Activated CD8-positive, alpha-beta memory T cell treated with anti-CD3 and anti-CD28 coated beads, Interleukin-2, amount 50 U/mL, for 48 hours (primary cell): ENCODE results near the gene CAPNS1.

ENCODE experiments used
- DNase-seq: peaks from one replicate; pipeline ENCODE4 v3.0.0-alpha.2; 2020

CAPNS1 gene

GRCh38 chr19:36139473-36140303 lies at the start of gene CAPNS1:
TSS of gene CAPNS1 (plus strand) at chr19:36140066. CDS start at chr19:36141012, 946 bp downstream.
- DNase-seq: peak; percentile 98

DNA sequence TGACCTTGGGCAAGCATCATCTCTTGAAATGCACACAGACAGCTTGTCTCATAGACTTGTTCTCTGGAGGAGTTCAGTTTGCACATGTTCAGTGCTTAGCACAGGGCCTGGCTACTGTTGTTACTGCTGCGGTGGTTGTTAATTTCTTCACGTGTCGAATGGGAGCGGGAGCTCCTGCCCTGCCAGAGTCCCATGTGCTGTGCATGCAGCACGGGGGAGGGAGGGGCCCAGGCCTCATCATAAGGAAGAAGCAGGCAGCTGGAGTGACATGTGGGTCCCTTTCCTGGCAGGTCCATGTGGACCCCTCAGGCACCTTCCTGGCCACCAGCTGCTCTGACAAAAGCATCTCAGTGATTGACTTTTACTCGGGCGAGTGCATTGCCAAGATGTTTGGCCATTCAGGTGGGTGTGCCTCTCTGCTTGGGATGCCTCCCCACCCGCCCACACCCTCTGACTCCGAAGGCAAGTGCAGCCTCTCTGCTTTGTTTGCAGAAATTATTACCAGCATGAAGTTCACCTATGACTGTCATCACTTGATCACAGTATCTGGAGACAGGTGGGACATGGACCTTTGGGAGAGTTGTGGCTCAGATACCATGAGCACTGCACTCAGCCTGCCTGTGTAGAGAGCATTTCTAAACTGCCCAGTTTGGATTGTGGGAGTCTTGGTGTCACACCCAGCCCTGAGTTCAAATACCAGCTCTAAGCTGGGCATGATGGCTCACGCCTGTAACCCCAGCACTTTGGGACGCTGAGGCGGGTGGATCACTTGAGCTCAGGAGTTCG lies 48.8 kb upstream of the CAPNS1 start:
- no peak for DNase-seq

- DNase-seq: no peak
Measured at GRCh38 chr19:36092566-36092965, 47.3 kb upstream of the CAPNS1 start.

DNA sequence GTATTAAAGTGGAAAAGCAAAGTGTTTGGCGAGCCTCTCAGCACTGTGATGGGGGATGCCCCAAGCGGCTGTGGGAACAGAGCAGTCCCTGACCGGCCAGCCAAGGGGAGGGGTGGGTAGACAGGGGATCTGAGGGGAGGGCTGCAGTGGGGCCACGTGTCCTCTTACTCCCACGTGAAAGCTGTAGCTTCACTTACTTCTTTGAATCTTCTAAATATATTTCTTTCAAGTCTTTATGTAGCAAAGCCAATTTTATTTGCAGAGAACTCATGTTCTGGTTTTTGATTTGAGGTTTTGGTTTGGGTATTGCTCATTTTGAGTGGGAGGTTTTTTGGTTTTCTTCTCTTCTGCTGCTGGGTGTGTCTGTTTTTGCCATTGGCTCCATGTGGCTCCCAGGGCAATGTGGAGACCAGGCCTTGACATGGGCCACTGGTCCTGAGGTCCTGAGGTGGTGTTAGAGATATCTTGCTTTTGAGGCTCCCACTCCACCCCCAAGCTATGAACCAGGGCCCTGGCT lies 46.7 kb upstream of the CAPNS1 start:
- peak; percentile 68 for DNase-seq

GRCh38 chr19:36093687-36094086 lies 46.2 kb upstream of the CAPNS1 start:
- DNase-seq: no peak

DNA sequence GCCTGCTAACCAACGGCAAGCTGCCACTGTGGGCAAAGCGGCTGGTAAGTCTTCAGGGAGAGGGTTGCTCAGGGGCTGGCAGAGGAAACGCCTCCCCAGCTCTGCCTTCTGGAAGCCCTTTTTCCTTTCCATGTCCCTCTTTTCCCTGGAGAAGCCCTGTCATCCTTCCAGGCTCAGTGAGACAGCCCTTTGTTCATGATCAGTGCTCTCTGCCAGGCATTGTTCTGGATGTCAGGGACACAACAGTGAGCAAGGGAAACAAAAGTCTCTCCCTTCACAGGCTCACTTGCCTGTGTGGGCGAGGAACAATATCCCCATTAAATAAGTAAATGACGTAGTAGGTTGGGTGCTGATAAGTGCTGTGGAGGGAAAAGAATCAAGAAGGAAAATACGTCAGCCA lies 42.8 kb upstream of the CAPNS1 start:
- no peak for DNase-seq

DNA sequence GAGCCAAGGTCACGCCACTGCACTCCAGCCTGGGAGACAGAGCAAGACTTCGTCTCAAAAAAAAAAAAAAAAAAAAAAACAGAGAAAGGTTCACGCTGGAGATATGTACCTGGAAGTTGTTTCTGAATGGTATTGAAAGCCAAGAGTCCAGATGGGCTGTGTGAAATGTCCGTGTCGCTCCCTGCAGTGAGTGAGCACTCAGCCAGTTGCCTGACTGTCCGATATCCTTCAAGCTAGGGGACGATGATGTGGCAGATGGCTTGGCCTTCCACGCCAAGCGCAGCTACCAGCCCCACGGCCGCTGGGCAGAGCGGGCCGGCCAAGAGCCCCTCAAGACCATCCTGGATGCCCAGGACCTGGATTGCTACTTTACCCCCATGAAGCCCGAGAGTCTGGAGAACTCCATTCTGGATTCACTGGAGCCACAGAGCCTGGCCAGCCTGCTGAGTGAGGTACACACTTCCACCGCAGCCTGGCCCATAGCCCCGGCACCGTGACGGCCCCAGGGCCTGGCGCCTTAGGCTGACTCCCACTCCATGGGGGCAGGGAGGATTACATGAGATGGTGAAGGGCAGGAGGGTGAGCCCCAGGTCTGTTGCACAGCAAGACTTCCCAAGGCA lies 40.6 kb upstream of the CAPNS1 start:
- DNase-seq: no peak

GRCh38 chr19:36100476-36100875 lies 39.4 kb upstream of the CAPNS1 start:
- no peak for DNase-seq

DNA sequence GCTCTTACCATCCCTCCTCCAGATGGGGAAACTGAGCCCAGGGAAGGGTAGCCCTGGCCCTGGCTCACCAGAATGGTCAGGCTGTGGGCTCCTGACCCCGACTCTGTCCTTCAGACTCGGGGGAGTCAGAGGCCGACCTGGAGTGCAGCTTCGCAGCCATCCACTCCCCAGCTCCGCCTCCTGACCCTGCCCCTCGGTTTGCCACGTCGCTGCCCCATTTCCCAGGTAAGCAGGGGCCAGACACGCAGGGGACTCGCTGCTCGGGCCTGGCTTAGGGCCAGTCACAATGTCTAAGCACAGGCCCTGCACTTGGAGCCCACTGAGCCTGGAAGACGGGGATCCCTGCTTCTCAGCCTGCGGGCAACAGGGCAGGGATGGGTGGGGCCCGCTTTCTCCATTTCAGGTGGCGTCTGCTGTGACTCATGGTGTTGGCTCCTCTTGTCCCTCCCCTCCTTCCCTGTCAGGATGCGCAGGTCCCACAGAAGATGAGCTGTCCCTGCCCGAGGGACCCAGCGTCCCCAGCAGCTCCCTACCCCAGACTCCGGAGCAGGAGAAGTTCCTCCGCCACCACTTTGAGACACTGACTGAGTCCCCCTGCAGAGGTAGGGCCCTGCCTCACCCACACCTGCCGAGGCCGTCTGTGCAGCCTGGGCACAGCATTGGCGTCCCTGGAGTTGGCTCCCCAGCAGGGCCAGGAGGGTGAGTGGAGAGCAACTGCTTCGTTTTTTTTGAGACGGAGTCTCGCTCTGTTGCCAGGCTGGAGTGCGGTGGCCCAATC lies 38.1 kb upstream of the CAPNS1 start:
- no peak for DNase-seq

DNA sequence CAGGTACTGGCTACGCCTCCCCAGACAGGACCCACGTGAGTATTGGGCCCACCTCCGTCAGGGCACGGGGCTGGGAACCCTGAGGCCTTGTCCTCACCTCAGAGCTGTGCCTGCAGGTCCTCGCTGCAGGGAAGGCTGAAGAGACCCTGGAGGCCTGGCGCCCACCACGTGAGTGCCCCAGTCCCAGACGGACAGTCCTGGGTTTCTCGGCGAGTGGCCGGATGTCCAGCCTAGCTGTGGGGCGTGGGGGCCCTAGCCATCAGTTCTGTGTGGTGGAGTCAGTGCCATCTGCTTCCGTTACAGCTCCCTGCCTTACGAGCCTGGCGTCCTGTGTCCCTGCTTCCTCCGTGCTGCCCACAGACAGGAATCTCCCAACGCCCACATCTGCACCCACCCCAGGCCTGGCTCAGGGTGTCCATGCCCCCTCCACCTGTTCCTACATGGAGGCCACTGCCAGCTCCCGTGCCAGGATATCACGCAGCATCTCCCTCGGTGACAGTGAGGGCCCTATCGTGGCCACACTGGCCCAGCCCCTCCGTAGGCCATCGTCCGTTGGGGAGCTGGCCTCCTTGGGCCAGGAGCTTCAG lies 36.7 kb upstream of the CAPNS1 start:
- DNase-seq: no peak

DNA sequence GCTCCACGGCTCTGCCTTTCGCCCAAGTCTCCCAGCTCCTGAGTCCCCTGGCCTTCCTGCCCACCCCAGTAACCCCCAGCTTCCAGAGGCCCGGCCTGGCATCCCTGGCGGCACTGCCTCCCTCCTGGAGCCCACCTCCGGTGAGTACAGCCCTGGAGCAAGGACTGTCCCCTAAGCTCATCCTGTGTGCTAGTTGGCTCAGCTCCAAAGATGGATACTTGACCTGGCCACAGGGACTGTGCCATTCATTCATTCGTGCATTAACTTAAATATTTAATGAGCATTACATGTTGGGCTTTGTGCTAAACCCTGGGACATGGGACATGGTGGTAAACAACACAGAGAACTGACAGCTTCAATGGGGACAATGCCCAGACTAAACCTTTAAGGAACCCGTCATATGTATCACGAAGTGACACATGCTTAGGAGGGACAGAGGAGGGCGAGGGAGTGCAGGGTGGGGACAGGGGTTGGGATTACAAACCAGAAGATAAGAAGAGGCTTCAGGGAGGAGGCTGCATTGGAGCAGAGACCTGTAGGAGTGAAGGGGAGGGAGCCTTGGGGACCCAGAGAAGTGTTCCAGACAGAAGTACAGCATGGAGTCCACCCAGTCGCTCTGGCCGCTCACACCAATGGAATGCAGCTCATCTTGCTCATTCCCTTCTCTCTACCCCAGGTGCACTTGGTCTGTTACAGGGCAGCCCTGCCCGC lies 35.9 kb upstream of the CAPNS1 start:
- DNase-seq: no peak

DNA sequence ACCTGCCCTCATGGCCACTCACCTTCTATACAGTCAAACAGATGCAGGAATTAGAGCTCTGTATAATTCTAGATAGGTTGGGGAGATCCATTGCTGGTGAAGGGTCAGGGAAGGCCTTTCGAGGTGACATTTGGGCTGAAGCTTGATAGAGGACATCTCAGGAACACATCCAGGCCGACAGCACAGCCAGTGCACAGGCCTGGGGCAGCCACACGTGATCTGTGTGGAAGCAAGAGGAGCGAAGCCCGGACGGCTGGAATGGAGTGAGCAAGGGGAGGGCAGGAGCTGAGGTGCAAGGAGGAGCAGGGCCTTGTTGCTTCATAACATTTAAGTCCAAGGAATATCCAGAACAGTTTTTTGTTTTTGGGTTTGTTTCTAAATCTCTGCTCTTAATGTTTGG lies 33.4 kb upstream of the CAPNS1 start:
- DNase-seq: no peak

DNA sequence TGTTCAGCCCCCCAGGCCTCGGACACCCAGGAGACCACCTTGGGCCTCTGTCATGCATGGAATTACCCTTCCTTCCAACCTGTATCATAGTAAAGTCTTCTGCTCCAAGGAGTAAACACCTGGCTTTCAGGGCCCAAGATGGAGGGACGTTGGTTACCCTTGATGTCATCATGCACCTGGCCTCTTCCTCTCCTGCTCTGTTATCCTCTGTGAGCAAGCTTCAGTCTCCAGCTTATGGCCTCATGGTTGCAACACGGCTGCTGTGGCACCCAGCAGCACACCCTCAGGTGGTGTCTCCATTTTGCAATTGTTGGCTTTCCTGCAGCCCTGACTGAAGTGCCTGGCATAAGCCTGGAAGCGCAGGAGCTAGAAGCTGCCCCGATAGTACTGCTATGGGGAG lies 32.9 kb upstream of the CAPNS1 start:
- no peak for DNase-seq

DNA sequence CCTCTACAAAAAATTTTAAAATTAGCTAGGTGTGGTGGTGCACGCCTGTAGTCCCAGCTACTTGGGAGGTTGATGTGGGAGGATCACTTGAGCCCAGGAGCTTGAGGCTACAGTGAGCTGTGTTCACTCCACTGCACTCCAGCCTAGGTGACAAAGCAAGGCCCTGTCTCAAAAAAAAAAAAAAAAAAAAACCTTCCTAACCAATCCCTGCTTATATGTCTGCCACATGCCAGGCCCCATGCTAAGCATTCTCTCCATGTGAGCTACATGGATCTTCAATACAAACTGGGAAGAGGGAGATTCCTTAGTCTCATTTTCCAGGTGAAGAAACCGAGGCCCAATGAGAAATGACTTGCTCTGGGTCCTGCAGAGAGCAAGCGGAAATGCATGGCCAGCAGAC lies 31.2 kb upstream of the CAPNS1 start:
- DNase-seq: no peak

- no peak for DNase-seq
Measured at GRCh38 chr19:36110487-36111199, 29.2 kb upstream of the CAPNS1 start, which contains the start of gene OVOL3. TSS of gene OVOL3 (plus strand) at chr19:36111143. CDS start at chr19:36111203, 60 bp downstream.

DNA sequence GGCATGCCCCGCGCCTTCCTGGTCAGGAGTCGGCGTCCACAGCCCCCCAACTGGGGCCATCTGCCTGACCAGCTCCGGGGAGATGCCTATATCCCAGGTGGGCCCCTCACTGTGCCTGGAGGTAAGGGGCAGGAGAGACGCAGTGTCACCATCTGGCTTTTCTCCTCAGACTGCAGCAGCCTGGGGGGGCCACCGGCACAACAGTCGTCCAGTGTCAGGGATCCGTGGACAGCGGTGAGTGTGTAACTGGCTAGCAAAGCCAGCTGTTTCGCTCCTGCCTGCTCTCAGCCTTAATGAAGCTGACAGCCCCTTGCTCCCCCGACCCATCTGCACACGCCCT lies 28.7 kb upstream of the CAPNS1 start:
- no peak for DNase-seq

DNA sequence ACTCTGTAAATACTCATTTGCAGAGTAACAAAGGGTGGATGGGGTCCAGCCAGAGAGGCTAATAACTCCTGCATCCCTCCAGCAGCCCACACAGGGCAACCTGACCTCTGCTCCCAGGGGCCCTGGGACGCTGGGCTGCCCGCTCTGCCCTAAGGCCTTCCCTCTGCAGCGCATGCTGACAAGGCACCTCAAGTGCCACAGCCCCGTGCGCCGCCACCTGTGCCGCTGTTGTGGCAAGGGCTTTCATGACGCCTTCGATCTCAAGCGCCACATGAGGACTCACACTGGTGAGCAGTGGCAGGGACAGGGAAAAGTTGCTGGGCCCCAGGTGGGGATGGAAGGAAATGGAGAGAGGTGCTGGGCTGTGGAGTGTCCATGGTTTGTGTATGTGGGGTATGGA lies 27.2 kb upstream of the CAPNS1 start:
- no peak for DNase-seq

- DNase-seq: no peak
Measured at GRCh38 chr19:36113425-36113824, 26.4 kb upstream of the CAPNS1 start.

DNA sequence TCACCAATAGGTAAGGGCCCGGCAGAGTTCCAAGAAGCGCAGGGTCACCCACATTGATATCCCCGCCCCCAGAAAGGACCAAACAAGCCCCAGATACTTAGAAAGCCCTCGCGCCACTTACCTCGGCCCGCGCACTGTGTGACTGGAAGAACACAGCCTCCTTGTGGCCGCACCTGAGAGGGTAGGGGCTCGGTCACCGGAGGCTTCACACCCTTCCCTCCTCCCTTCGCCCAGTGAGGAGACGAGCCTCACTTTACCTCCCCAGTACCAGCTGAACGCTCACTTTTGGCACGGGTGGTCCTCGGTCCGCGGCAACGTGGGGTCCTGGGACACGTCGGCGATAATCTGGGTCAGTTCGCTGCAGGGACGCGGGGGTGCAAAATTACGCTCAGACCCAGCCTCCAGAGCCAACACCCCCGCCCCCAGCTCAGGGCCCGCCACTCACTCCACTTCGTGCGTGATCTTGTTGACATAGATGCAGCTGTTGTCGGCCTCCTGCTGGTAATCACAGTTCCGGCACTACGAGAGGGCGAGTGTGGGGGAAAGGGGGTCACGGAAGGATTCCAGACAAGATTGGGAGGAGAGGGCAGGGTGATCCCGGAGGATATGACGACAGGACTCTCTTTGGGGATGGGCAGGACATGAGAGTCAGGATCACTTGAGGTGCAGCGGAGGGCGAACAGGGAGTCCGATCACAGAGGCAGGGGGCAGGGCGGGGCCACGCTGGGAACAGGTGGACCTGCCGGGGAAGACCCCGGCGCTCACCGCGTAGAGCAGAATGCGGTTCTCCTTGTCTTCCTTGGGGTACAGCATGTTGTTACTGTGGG lies 25.8 kb upstream of the CAPNS1 start:
- DNase-seq: peak; percentile 66
